CD4-positive, alpha-beta T cell (primary cell): ENCODE data around the gene ARGFX. TPM values are rescaled to one million over a fixed set of nuclear protein-coding genes. Genes with fewer than 3 reads are reported as not detected.

Source experiments
- ATAC-seq: fragments of 200-7000 bp; cut with Tn5 transposase; one replicate; pipeline ENCODE4 v1.10.0; 2022; ENCODE audit warnings: mild to moderate bottlenecking; ENCODE audit not compliant: poor library complexity
- CTCF ChIA-PET: fragments of 350-600 bp; sonication (Branson Sonifier 250); formaldehyde crosslinking; loops from one replicate; lab custom pipeline; 2021; ENCODE audit warnings: antibody characterized with exemption, inconsistent platforms; lab: Charles Lee
- POLR2A ChIA-PET: fragments of 350-600 bp; sonication (Branson Sonifier 250); formaldehyde crosslinking; loops from one replicate; lab custom pipeline; 2021; ENCODE audit warnings: antibody characterized with exemption, inconsistent platforms; lab: Charles Lee
- DNase-seq, 14 experiments: peaks; one replicate each; pipeline ENCODE4 v3.0.0-alpha.2; 2013 to 2020; ENCODE audit warnings: mixed read lengths in 2 of 14
- H3K27ac ChIP-seq, 2 donors: one replicate each; pipeline versions ENCODE4 v1.5.1 to v1.7.0; 2013; ENCODE audit warnings: low read length in 2 of 2, low read depth in 1 of 2, mild to moderate bottlenecking in 1 of 2
- H3K27me3 ChIP-seq, 2 experiments: 1 replicate in 1 of 2; 2 replicates in 1 of 2; pipeline versions ENCODE4 v1.6.1 to v1.7.0; 2013; ENCODE audit warnings: low read length in 2 of 2, control low read depth in 1 of 2, mild to moderate bottlenecking in 1 of 2, moderate library complexity in 1 of 2; ENCODE audit not compliant: insufficient read depth in 2 of 2, control insufficient read depth in 1 of 2
- H3K36me3 ChIP-seq: one replicate; pipeline ENCODE4 v1.6.1; 2013; ENCODE audit warnings: low read length, control low read depth; ENCODE audit not compliant: insufficient read depth
- H3K4me1 ChIP-seq: one replicate; pipeline ENCODE4 v1.6.1; 2013; ENCODE audit warnings: low read length, control low read depth; ENCODE audit not compliant: insufficient read depth
- H3K4me3 ChIP-seq: one replicate; pipeline ENCODE4 v1.5.1; 2013; ENCODE audit warnings: mild to moderate bottlenecking, low read length, moderate library complexity
- H3K9me3 ChIP-seq, 2 experiments: 1 replicate in 1 of 2; 2 replicates in 1 of 2; pipeline versions ENCODE4 v1.6.1 to v1.7.0; 2013; ENCODE audit warnings: low read length in 2 of 2, mild to moderate bottlenecking in 2 of 2, control low read depth in 1 of 2, moderate library complexity in 1 of 2; ENCODE audit not compliant: control insufficient read depth in 1 of 2, insufficient read depth in 1 of 2
- H3K27ac Mint-ChIP-seq: one replicate; pipeline ENCODE4 v1.8.0; 2020; ENCODE audit warnings: mixed read lengths
- H3K27me3 Mint-ChIP-seq: one replicate; pipeline ENCODE4 v1.8.0; 2021; ENCODE audit warnings: mixed read lengths
- H3K36me3 Mint-ChIP-seq: one replicate; pipeline ENCODE4 v1.8.0; 2021; ENCODE audit warnings: low read depth, mixed read lengths
- H3K4me1 Mint-ChIP-seq: one replicate; pipeline ENCODE4 v1.8.0; 2021; ENCODE audit warnings: low read depth, mixed read lengths
- H3K4me3 Mint-ChIP-seq: one replicate; pipeline ENCODE4 v1.8.0; 2020; ENCODE audit warnings: mild to moderate bottlenecking, mixed read lengths
- H3K9me3 Mint-ChIP-seq: one replicate; pipeline ENCODE4 v1.8.0; 2020; ENCODE audit warnings: mixed read lengths
- CTCF ChIP-seq: fragments of 200-600 bp; IDR thresholded peaks from one replicate; pipeline ENCODE4 v1.8.0; 2022; ENCODE audit warnings: antibody characterized with exemption, mild to moderate bottlenecking
- intact Hi-C, 2 experiments: fragments of 100-400 bp; cut with DNase I in 1 of 2; cut with micrococcal nuclease in 1 of 2; formaldehyde crosslinking; loops; one replicate each; pipeline versions ENCODE4 v1.15.1 to v1.9.0; 2023 to 2025; cut with DNase I, micrococcal nuclease
- total RNA-seq, 174 experiments: library from RNA in 2 of 174; stranded (reverse) in 2 of 174; gene quantifications; one replicate each; pipeline ENCODE4 v1.2.3 and lab custom pipeline; 2021 to 2026

The ARGFX gene
- total RNA-seq, 2 experiments from 2014 or later = not detected

DNA sequence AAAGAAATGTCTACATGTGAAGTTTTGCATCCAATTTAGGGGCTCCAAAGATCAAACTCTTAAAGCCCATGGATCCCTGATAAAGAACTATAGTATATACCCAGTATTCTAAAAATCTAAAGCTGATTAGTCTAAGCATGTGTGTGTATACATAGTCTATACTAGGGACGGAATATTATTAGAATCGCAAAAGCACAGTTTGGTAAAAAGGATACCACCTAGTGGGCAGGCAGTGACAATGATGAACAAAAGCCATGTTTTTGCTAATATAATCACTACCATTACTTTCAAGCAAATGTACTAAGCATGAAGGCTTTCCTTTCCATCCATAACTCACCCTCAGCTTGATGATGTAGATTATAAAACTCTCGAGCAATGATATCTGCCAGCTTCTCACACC lies 38.4 kb upstream of the ARGFX start:
- H3K9me3 Mint-ChIP-seq = no peaks in the 10 kb centered on the region
- H3K27ac Mint-ChIP-seq = no peak overlapping the region
- Histone ChIP-seq H3K4me1 (no peaks in the 10 kb centered on the region), H3K4me3 (no peak overlapping the region), H3K27me3 (no peaks in the 10 kb centered on the region), H3K27ac (no peak overlapping the region), H3K36me3 (no peaks in the 10 kb centered on the region), H3K9me3 (no peaks in the 10 kb centered on the region)
- POLR2A ChIA-PET = no interaction called here
- H3K4me1 Mint-ChIP-seq = no peaks in the 10 kb centered on the region
- CTCF ChIA-PET = no interaction called here
- no peak overlapping the region for H3K4me3 Mint-ChIP-seq
- TF ChIP-seq CTCF = no peak
- intact Hi-C loops = no loop called here
- DNase-seq = no peak
- H3K36me3 Mint-ChIP-seq = no peaks in the 10 kb centered on the region
- H3K27me3 Mint-ChIP-seq = no peaks in the 10 kb centered on the region
- no peak for ATAC-seq

DNA sequence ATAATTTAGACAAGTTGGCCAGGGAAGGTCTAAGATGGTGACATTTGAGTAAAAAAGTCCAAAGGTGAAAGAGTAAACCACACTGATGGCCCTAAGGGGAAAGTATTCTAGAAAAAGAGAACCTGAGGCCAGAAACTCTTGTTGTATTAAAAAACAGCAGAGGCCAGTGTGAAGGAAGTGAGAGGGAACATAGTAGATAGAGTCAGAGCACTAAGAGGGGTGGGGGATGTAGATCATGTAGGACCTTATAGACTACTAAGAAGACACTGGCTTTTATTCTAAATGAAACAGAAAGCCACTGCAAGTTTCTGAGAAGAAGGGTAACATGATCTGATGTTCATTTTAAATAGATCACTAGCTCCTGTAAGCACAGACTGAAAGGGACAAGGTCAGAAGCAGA lies 36.5 kb upstream of the ARGFX start:
- Histone ChIP-seq H3K4me1 (no peaks in the 10 kb centered on the region), H3K9me3 (no peaks in the 10 kb centered on the region), H3K27ac (no peak overlapping the region), H3K36me3 (no peaks in the 10 kb centered on the region), H3K27me3 (no peaks in the 10 kb centered on the region), H3K4me3 (no peak overlapping the region)
- intact Hi-C loops = no loop called here
- no peaks in the 10 kb centered on the region for H3K27me3 Mint-ChIP-seq
- no peaks in the 10 kb centered on the region for H3K4me1 Mint-ChIP-seq
- no peak for TF ChIP-seq CTCF
- ChIA-PET CTCF (no interaction called here), POLR2A (no interaction called here)
- no peak for DNase-seq
- ATAC-seq = no peak
- H3K36me3 Mint-ChIP-seq = no peaks in the 10 kb centered on the region
- no peak overlapping the region for H3K27ac Mint-ChIP-seq
- no peak overlapping the region for H3K4me3 Mint-ChIP-seq
- no peaks in the 10 kb centered on the region for H3K9me3 Mint-ChIP-seq

GRCh38 chr3:121542924-121543323 lies 24.8 kb upstream of the ARGFX start:
- Histone ChIP-seq H3K27me3 (no peaks in the 10 kb centered on the region), H3K9me3 (no peaks in the 10 kb centered on the region), H3K4me3 (no peak overlapping the region), H3K4me1 (peaks cover 8% of the 10 kb centered on the region), H3K27ac (no peak overlapping the region), H3K36me3 (no peaks in the 10 kb centered on the region)
- Mint-ChIP-seq H3K27me3 (no peaks in the 10 kb centered on the region), H3K36me3 (peaks cover 4% of the 10 kb centered on the region), H3K9me3 (no peaks in the 10 kb centered on the region), H3K27ac (no peak overlapping the region), H3K4me1 (peaks cover 14% of the 10 kb centered on the region), H3K4me3 (no peak overlapping the region)
- DNase-seq (no peak), ATAC-seq (no peak)
- TF ChIP-seq CTCF = no peak
- CTCF ChIA-PET = interaction anchor here (0.8 kb wide), 1 partner anchor 757 kb away, joined by 3 read pairs; no protein-coding TSS in a partner anchor
- POLR2A ChIA-PET = no interaction called here
- intact Hi-C loops = loop anchor here (5.0 to 10.0 kb wide), 7 partner anchors 109 to 1659 kb away; partner anchors contain the start of genes DTX3L (in 1 of the 2), HCLS1 (in 1 of the 2), HSPBAP1 (in 1 of the 2) and NDUFB4 (in 1 of the 2)
